Stimulated activated CD4-positive, alpha-beta T cell treated with anti-CD3 and anti-CD28 coated beads, Interleukin-1b, Interleukin-23, amount 100 ng/mL, for 1 hour (primary cell): ENCODE results near the gene DIABLO.
"Not testable (repeated sequence)": the region's sequence is repeated elsewhere in the genome, so short reads cannot be mapped to it uniquely, and the experiment has no call there.

ENCODE experiments used
- DNase-seq, 2 donors: peaks; one replicate each; pipeline ENCODE4 v3.0.0-alpha.2; 2020; ENCODE audit warnings: low read depth in 2 of 2

The DIABLO gene

DNA sequence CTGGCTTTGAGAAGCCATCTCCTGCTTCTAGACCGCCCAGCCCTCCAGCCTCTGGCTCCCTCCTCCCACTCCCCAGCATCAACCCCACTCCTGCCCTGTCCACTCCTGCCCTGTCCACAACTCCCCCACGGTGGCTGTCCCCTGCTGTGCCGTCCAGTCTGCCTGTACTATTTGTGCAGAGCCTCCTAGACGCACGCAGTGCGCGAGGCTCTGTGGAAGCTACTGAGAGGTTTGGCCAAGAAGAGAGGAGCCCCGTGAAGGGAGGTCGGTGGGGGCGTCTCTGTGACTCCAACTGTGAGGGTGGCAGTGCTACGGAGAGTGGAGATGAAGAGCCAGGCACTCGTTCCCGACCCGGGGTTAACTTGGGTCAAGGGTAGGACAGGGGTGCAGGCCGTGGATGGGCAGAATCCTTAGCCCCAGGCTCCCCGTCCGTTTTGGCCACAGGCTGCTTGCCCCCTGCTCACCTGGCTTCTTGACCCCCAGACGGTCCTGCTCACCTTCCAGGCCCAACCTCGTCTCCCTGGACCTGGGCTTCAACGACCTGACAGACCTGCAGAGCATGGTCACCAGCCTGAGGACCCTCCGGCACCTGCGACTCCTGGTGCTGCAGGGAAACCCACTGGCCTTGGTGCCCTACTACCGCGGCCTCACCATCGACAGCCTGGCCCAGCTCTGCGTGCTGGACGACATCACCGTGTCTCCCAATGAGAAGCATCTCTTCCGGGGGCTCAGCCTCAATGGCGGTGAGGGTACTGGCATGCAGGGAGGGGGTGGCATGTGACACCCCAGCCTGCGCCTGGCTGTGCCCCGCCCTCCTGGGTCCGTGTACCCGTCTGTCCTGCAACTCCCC is 36.0 kb downstream of the DIABLO start:
- no peak for DNase-seq

GRCh38 chr12:122187466-122187865 is 38.4 kb downstream of the DIABLO start:
- no peak for DNase-seq

- no peak for DNase-seq
Measured at GRCh38 chr12:122185494-122186082, 40.3 kb downstream of the DIABLO start.

- DNase-seq: no peak
Measured at GRCh38 chr12:122185079-122185478, 40.8 kb downstream of the DIABLO start.

GRCh38 chr12:122184517-122184916 is 41.3 kb downstream of the DIABLO start:
- no peak for DNase-seq

DNA sequence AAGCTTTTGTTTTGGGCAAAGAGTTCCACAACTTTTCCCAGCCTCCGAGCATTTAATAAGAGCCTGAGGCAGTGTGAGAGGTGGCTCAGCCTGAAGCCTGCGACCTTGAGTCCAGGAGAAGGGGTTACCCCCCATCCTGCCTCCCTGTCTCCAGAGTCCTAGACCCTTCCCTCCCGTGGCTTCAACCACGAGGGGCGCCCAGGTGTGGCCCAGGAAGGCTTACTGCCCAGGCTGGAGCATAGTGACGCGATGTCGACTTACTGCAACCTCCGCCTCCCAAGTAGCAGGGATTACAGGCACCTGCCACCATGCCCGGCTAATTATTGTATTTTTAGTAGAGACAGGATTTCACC is 42.3 kb downstream of the DIABLO start:
- DNase-seq: no peak

DNA sequence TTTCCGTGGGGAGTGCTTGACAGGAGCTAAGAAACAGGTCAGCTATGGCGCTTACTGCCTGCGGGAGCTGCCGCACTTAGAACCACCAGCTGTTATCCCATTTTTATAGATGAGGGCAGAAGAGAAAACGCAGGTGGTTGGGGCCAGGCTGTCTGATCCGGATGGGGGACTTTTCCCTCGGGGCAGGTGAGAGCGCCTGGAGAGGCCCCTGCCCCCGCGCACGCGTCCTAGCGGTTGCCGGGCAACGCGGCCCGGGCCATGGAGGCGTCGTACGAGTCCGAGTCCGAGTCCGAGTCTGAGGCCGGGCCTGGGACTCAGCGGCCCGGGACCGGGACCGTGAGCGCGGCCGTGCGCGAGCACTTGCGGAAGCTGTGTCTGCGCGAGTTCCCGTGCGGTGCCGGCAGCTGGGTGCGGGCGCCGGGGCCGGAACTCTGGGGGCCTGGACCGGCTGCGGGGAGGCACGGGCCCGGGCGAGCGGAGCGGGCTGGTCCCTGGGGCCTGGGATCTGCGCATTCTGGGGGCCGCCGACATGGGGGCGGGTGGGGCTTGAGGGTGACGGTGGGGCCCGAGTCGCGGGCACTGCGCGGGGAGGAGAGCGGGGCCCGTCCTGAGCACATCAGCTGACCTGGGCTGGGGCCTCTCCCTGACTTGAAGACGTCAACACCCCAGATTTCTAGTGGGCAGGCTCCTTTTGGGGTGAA is 42.8 kb downstream of the DIABLO start, which contains the start of gene LRRC43:
Gene LRRC43, plus strand, starts transcription at position 237 of the 701 bp plus-strand sequence. Its CDS starts 22 bp downstream, at position 259.
- no peak for DNase-seq

DNA sequence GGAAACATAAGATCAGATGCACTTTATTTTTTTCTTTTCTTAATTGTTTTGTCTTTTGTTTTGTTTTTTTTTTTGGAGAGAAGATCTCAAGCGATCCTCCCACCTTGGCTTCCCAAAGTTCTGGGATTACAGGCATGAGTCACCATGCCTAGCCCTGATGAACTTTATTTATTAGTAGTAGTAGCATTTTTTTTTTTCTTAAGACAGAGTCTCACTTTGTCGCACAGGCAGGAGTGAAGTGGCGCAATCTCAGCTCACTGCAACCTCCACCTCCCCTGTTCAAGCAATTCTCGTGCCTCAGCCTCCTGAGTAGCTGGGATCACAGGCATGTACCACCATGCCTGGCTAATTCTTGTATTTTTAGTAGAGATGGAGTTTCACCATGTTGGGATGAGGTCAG is 49.4 kb downstream of the DIABLO start:
- DNase-seq: not testable (repeated sequence)

GRCh38 chr12:122174155-122174845 is 51.6 kb downstream of the DIABLO start, which contains the start of gene IL31:
Gene IL31 (minus strand): TSS chr12:122174221. CDS start chr12:122174172, 49 bp downstream.
- no peak for DNase-seq

- no peak for DNase-seq
Measured at GRCh38 chr12:122172262-122172939, 53.5 kb downstream of the DIABLO start.

DNA sequence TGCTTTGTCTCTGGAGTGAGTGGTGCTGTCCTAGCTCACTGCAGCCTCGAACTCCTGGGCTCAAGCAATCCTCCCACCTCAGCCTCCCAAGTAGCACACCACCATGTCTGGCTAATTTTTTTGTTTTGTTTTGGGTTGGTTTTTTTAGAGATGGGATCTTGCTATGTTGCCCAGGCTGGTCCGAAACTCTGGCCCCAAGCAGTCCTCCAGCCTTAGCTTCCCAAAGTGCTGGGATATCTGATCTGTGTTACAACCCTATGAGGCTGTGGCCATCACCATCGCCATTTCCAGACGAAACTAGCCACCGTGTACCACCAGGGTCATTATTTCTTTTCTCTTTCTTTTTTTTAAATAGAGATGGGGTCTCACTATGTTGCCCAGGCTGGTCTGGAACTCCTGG is 54.5 kb downstream of the DIABLO start:
- no peak for DNase-seq

GRCh38 chr12:122168492-122168891 is 57.4 kb downstream of the DIABLO start:
- no peak for DNase-seq

DNA sequence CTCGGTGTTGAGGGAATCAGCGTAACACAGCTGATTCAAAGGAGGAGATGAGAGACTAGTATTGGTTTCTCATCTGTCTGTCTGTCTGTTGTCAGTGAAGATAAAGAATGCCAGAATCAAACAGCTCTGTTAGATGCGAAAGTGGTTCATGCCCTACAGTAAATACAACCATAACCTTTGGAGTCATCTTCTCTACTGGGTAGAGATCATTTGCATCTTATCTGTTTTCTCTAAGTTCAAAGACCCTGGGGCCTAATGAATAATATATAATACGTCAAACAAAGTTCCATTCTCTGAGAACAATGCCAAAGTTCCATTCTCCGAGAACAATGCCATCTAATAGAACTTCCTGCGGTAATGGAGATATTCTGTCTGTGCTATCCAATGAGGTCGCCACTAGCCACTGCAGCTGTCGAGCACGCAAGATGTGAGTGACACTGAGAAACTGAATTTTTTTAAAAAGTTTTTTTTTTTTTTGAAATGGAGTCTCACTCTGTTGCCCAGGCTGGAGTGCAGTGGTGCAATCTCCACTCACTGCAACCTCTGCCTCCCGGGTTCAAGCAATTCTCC is 58.4 kb downstream of the DIABLO start:
- DNase-seq: no peak

- no peak for DNase-seq
Measured at GRCh38 chr12:122166422-122167349, 59.2 kb downstream of the DIABLO start.

GRCh38 chr12:122162976-122163375 is 62.9 kb downstream of the DIABLO start:
- DNase-seq: no peak

DNA sequence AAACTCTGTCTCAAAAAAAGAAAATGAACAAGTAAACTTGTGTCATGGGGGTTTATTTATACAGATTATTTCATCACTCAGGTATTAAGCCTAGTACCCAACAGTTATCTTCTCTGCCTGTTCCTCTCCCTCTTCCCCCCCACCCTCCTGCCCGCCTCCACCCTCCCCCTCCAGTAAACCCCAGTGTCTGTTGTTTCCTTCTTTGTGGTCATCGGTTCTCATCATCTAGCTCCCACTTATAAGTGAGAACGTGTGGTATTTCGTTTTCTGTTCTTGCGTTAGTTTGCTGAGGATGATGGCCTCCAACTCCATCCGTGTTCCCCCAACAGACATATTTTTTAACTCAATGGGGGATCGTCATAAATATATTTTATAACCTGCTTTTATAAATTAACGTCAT is 64.2 kb downstream of the DIABLO start:
- DNase-seq: no peak

- no peak for DNase-seq
Measured at GRCh38 chr12:122160761-122161160, 65.1 kb downstream of the DIABLO start.

DNA sequence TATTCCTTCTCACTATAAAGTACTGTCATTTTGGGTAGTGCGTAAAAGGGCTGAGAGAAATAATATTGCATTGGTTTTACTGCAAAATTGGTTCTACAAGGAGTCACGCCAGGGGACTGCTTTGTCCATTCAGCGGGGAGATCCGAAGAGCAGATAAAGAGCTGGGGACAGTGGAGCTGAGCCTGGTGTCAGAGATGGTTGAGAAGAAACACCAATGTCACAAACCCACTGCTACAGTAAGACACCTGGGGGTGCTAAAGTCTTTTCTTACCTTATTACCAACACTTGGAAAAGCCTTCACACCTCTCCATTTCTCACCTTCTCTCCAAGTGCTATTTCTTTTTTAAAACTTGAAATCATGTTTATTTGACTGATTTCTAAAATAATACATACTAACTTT is 66.0 kb downstream of the DIABLO start:
- no peak for DNase-seq

GRCh38 chr12:122158700-122159285 is 67.1 kb downstream of the DIABLO start:
- no peak for DNase-seq
